ENCODE measurements around the gene LRRC46. TPM values are rescaled to one million over a fixed set of nuclear protein-coding genes. Genes with fewer than 3 reads are reported as not detected.

Gene LRRC46
- total and polyA plus RNA-seq, 4 experiments from 2014 or later: 0.23 to 0.69 TPM; not detected in 2

DNA sequence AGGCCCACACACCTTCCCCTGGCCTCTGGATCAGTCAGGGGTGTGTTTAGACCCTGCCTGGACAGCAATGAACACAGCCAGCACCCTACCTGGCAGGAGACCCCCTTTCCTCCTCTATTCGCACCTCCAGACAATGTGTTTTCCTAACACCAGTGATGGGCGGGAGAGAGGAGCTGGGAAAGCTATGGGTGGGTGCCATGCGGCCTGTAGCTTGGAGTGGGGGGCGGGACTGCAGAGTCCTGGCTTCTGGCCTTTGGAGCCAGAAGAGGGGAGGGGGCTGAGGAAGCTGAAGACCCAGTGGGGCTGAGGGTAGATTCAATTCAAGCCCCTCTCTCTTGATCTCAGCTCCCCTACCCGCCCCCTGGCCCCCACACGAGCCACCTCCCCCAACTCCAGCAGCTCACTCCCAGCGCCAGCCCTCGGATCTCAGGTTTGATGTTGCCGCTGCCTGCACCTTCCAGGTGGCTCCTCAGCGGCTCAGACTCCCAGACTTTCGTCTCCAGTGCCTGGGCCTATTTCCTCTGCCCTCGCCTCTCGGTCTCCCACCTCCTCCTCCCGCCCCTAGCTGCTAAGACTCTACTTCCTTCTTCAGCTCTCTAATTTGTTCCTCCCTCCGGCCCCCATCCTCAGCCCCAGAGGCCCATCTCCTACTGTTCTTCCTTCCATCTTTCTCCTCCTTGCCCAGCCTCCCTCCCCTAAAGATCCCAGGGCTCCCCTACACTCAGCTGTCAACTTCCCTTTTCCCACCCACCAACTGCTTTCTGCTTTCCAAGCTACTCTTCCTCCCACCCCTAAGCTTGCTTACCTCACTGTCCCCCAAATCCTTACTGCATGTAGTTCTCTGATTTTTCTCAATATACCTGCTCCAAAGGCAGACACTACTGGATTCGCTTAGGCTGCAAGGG lies 26.3 kb downstream of the LRRC46 start:
- Histone ChIP-seq H3K27me3 (ENCODE audit: insufficient read depth, low read length) (peaks cover 11% of the 10 kb centered on the region), H3K27ac (ENCODE audit: low read depth, low read length) (no peak overlapping the region), H3K36me3 (ENCODE audit: insufficient read depth, low read length) (no peaks in the 10 kb centered on the region), H3K4me3 (ENCODE audit: low read length in 2 of 2) (no peak overlapping the region), H3K9me3 (ENCODE audit: control insufficient read depth in 1 of 2, low read length in 2 of 2) (no peaks in the 10 kb centered on the region), H3K4me1 (ENCODE audit: insufficient read depth, low read length) (peaks cover 6% of the 10 kb centered on the region)
- no peak for DNase-seq
- POLR2A ChIA-PET (ENCODE audit: partially characterized antibody): no interaction called here
- no peaks in the 10 kb centered on the region for H3K9me3 Mint-ChIP-seq
- H3K4me1 Mint-ChIP-seq: peaks cover 0 to 6% (median 4%) of the 10 kb centered on the region in 4 donors
- H3K27ac Mint-ChIP-seq: no peak overlapping the region
- H3K4me3 Mint-ChIP-seq: no peak overlapping the region
- CTCF ChIA-PET (ENCODE audit: partially characterized antibody): interaction anchor here (1.0 to 2.2 kb wide), 2 partner anchors 27 to 32 kb away, joined by 3 to 6 read pairs; no protein-coding TSS in a partner anchor
- H3K27me3 Mint-ChIP-seq: peaks cover 27 to 52% of the 10 kb centered on the region in 2 donors
- intact Hi-C loops (cut with micrococcal nuclease): no loop called here
- no peaks in the 10 kb centered on the region for H3K36me3 Mint-ChIP-seq

DNA sequence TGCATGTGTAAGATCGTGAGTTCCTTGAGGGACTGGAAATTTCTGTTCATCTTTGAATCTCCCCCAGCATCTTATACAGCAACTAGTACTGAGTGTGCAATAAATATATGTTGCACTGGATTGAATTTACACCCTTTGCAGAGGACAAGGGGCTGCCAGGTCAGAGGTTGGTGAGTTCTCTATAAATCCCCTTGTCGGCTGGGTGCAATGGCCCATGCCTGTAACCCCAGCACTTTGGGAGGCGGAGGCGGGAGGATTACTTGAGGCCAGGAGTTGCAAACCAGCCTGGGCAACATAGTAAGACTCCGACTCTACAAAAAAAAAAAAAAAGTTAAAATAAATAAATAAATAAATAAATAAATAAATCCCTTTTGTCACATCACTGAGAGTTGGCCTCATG lies 28.9 kb downstream of the LRRC46 start:
- CTCF ChIA-PET (ENCODE audit: partially characterized antibody): interaction anchor here (1.1 to 1.2 kb wide), 3 partner anchors 18 to 35 kb away, joined by 3 to 4 read pairs (median 3); no protein-coding TSS in a partner anchor
- Histone ChIP-seq H3K27ac (ENCODE audit: low read depth, low read length) (no peak overlapping the region), H3K36me3 (ENCODE audit: insufficient read depth, low read length) (no peaks in the 10 kb centered on the region), H3K27me3 (ENCODE audit: insufficient read depth, low read length) (no peaks in the 10 kb centered on the region), H3K4me3 (ENCODE audit: low read length in 2 of 2) (no peak overlapping the region), H3K9me3 (ENCODE audit: control insufficient read depth in 1 of 2, low read length in 2 of 2) (no peaks in the 10 kb centered on the region), H3K4me1 (ENCODE audit: insufficient read depth, low read length) (peaks cover 18% of the 10 kb centered on the region)
- Mint-ChIP-seq H3K27me3 (peaks cover 7 to 31% of the 10 kb centered on the region in 2 donors), H3K4me1 (peaks cover 0 to 17% (median 13%) of the 10 kb centered on the region in 4 donors), H3K9me3 (no peaks in the 10 kb centered on the region), H3K4me3 (no peak overlapping the region), H3K36me3 (no peaks in the 10 kb centered on the region), H3K27ac (peak overlapping the region in 1 of 7 donors; percentile 68)
- no peak for DNase-seq
- intact Hi-C loops (cut with micrococcal nuclease): no loop called here
- POLR2A ChIA-PET (ENCODE audit: partially characterized antibody): no interaction called here

DNA sequence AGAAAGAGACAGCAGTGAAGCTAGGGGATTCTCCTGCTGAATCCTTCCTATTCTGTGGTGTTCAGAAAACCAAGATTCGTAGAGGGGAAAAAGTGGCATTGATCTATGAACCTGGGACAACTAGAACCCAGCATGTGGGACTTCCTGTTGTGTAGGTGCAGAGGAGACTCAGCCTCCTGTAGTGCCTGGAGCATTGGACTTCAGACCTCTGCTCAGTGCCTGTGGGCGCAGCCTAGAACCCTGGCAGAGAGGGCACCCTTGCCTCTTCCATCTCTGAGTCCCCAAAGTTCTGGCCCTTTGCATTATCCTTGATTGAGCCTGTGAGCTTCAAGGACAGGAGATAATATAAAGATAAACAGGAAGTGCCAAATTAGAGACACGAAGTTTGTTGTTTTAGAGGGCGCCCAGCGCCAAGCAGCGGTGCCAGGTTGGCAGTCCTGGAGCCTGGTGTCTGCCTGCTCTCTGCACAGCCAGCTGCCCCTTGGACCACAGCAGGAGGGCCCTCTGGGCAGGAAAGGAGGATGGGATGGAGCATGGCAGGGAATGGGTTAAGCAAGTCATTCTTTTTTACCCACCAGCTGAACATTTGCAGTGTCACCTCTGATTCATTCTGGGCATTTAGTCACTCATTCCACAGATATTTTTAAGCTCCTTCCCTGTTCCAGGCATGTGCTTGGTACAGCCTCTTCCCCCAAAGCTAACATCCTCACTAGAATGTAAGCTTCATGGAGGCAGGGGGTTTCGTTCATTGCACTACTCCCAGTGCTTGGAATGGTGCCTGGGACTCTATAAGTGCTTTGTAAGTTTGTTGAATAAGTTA lies 31.4 kb downstream of the LRRC46 start:
- no peak overlapping the region for H3K27ac Mint-ChIP-seq
- H3K4me1 Mint-ChIP-seq: peaks cover 0 to 18% (median 14%) of the 10 kb centered on the region in 4 donors
- CTCF ChIA-PET (ENCODE audit: partially characterized antibody): interaction anchor here (0.9 to 2.5 kb wide), 4 partner anchors 16 to 27 kb away, joined by 5 to 16 read pairs (median 6); partner anchors contain the start of gene SCRN2
- POLR2A ChIA-PET (ENCODE audit: partially characterized antibody): interaction anchor here (0.5 to 1.4 kb wide), 7 partner anchors 10 to 695 kb away, joined by 3 to 5 read pairs (median 4); partner anchors contain the start of genes LRRC46 and MRPL10
- Histone ChIP-seq H3K4me1 (ENCODE audit: insufficient read depth, low read length) (peaks cover 18% of the 10 kb centered on the region), H3K27ac (ENCODE audit: low read depth, low read length) (no peak overlapping the region), H3K27me3 (ENCODE audit: insufficient read depth, low read length) (no peaks in the 10 kb centered on the region), H3K4me3 (ENCODE audit: low read length in 2 of 2) (no peak overlapping the region), H3K9me3 (ENCODE audit: control insufficient read depth in 1 of 2, low read length in 2 of 2) (no peaks in the 10 kb centered on the region), H3K36me3 (ENCODE audit: insufficient read depth, low read length) (no peaks in the 10 kb centered on the region)
- intact Hi-C loops (cut with micrococcal nuclease): no loop called here
- peaks cover 12 to 20% of the 10 kb centered on the region in 2 donors for H3K27me3 Mint-ChIP-seq
- DNase-seq: no peak
- no peaks in the 10 kb centered on the region for H3K9me3 Mint-ChIP-seq
- peak overlapping the region in 1 of 8 donors; percentile 11 for H3K4me3 Mint-ChIP-seq
- no peaks in the 10 kb centered on the region for H3K36me3 Mint-ChIP-seq

DNA sequence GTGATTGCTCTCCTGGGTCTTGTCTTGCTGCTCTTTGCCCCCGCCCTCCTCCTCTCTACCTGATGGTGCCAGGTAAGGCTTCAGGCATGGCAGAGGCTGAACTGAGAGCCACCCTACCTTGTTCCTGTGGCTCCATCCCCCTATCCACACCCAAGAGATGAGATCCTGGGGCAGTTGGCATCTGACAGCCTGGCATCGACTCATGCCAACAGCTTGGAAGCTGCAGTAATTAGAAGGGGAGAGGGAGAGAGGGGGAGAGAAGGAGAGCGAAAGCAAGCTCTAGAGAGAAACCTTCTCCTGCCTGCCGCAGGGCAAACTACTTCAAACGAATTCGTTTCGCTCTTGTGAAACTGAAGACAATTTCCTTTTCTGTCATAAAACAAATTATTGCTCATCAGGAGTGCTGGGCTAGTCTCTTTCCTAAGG lies 33.3 kb downstream of the LRRC46 start:
- H3K4me1 ChIP-seq (ENCODE audit: insufficient read depth, low read length): peaks cover 18% of the 10 kb centered on the region
- ChIA-PET POLR2A (ENCODE audit: partially characterized antibody) (interaction anchor here (0.9 kb wide), 3 partner anchors 17 to 24 kb away, joined by 3 read pairs; partner anchors contain the start of gene SCRN2), CTCF (ENCODE audit: partially characterized antibody) (interaction anchor here (1.4 to 2.1 kb wide), 2 partner anchors 15 to 23 kb away, joined by 3 to 8 read pairs; partner anchors contain the start of gene SCRN2)
- Mint-ChIP-seq H3K36me3 (no peaks in the 10 kb centered on the region), H3K27ac (peak overlapping the region in 1 of 7 donors; percentile 37), H3K27me3 (peaks cover 7 to 13% of the 10 kb centered on the region in 2 donors), H3K4me3 (no peak overlapping the region), H3K4me1 (peaks cover 0 to 18% (median 14%) of the 10 kb centered on the region in 4 donors), H3K9me3 (no peaks in the 10 kb centered on the region)
- no peaks in the 10 kb centered on the region for H3K36me3 ChIP-seq (ENCODE audit: insufficient read depth, low read length)
- H3K27me3 ChIP-seq (ENCODE audit: insufficient read depth, low read length): no peaks in the 10 kb centered on the region
- H3K9me3 ChIP-seq (ENCODE audit: control insufficient read depth in 1 of 2, low read length in 2 of 2): no peaks in the 10 kb centered on the region
- H3K27ac ChIP-seq (ENCODE audit: low read depth, low read length): no peak overlapping the region
- H3K4me3 ChIP-seq (ENCODE audit: low read length in 2 of 2): no peak overlapping the region
- intact Hi-C loops (cut with micrococcal nuclease): no loop called here
- no peak for DNase-seq

DNA sequence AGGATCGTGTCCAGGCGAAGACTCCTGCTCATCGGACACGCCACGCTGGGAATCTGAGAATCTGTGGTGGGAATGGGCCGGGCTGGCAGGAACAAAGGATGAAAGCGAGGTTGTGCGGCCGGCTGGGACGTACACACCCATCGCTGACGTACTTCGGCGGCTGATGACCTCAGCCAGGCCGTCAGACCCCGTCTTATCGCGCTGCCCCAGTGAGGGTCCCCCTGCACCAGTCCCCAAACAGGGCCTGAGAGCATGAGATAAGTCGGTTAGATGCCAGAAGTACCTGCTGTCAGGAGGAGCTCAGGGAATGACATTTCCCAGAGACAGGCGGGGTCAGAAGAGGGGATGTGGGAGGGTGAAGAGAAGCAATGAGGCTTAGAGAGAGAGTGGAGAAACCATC lies 35.5 kb downstream of the LRRC46 start:
- H3K9me3 ChIP-seq (ENCODE audit: control insufficient read depth in 1 of 2, low read length in 2 of 2): no peaks in the 10 kb centered on the region
- no peaks in the 10 kb centered on the region for H3K36me3 Mint-ChIP-seq
- H3K4me1 ChIP-seq (ENCODE audit: insufficient read depth, low read length): peaks cover 18% of the 10 kb centered on the region
- H3K4me1 Mint-ChIP-seq: peaks cover 0 to 18% (median 14%) of the 10 kb centered on the region in 4 donors
- no peaks in the 10 kb centered on the region for H3K9me3 Mint-ChIP-seq
- H3K4me3 ChIP-seq (ENCODE audit: low read length in 2 of 2): no peak overlapping the region
- no peak for DNase-seq
- H3K27me3 Mint-ChIP-seq: peaks cover 17 to 22% of the 10 kb centered on the region in 2 donors
- H3K27me3 ChIP-seq (ENCODE audit: insufficient read depth, low read length): no peaks in the 10 kb centered on the region
- H3K36me3 ChIP-seq (ENCODE audit: insufficient read depth, low read length): no peaks in the 10 kb centered on the region
- ChIA-PET CTCF (ENCODE audit: partially characterized antibody) (no interaction called here), POLR2A (ENCODE audit: partially characterized antibody) (interaction anchor here (0.6 kb wide), 1 partner anchor 29 kb away, joined by 3 read pairs; no protein-coding TSS in a partner anchor)
- intact Hi-C loops (cut with micrococcal nuclease): no loop called here
- H3K27ac ChIP-seq (ENCODE audit: low read depth, low read length): no peak overlapping the region
- H3K27ac Mint-ChIP-seq: no peak overlapping the region
- no peak overlapping the region for H3K4me3 Mint-ChIP-seq

DNA sequence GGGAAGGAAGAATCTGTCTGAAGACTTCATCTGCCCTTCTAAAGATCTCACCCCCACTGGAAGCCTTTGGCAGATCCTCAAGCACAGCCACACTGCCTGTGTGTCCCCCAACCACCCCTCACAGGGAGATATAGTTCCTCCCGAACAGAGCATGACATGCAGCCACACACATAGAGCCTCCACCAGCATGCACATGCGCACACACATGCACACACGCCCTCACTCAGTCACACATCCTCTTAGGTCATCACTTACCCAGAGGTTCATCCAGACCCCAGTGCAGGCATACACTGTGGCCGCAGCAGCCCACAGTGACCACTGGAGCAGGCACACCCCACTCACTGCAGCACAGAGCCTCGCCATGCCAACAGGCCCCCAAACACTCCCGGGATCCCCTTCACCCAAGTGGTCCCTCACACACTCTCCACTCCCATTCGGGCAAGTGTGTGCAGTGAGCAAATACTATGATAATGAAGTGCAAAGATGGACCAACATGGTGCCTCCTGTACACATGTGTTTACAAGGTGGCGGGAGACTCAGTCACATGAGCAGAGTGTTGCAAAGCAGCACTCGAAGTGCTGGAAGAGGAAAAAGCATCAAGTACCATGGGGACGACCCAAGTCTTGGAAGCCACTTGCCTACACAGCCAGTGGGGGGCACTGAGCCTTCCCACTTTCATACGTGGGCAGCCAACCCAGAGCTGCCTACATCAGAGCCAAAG lies 36.5 kb downstream of the LRRC46 start:
- H3K4me3 ChIP-seq (ENCODE audit: low read length in 2 of 2): no peak overlapping the region
- Mint-ChIP-seq H3K4me1 (peaks cover 0 to 12% (median 8%) of the 10 kb centered on the region in 4 donors), H3K27ac (no peak overlapping the region), H3K4me3 (no peak overlapping the region), H3K36me3 (no peaks in the 10 kb centered on the region), H3K27me3 (peaks cover 20 to 24% of the 10 kb centered on the region in 2 donors), H3K9me3 (no peaks in the 10 kb centered on the region)
- H3K9me3 ChIP-seq (ENCODE audit: control insufficient read depth in 1 of 2, low read length in 2 of 2): no peaks in the 10 kb centered on the region
- H3K27me3 ChIP-seq (ENCODE audit: insufficient read depth, low read length): no peaks in the 10 kb centered on the region
- no peak for DNase-seq
- H3K27ac ChIP-seq (ENCODE audit: low read depth, low read length): no peak overlapping the region
- intact Hi-C loops (cut with micrococcal nuclease): no loop called here
- no peaks in the 10 kb centered on the region for H3K36me3 ChIP-seq (ENCODE audit: insufficient read depth, low read length)
- peaks cover 11% of the 10 kb centered on the region for H3K4me1 ChIP-seq (ENCODE audit: insufficient read depth, low read length)
- ChIA-PET POLR2A (ENCODE audit: partially characterized antibody) (no interaction called here), CTCF (ENCODE audit: partially characterized antibody) (no interaction called here)
